Naive thymus-derived CD8-positive, alpha-beta T cell (primary cell): ENCODE measurements around the gene WWC1. TPM values are rescaled to one million over a fixed set of nuclear protein-coding genes. Genes with fewer than 3 reads are reported as not detected.
"Not testable (repeated sequence)": the region's sequence is repeated elsewhere in the genome, so short reads cannot be mapped to it uniquely, and the experiment has no call there.

Source experiments
- ATAC-seq, 2 donors: fragments of 150-1000 bp; cut with Tn5 transposase in 1 of 2; sonication (Bioruptor Pico), chemical (Tn5 transposase) in 1 of 2; 1 replicate in 1 of 2; 2 replicates in 1 of 2; pipeline ENCODE4 v1.10.0; 2021; ENCODE audit warnings: mild to moderate bottlenecking in 2 of 2, moderate library complexity in 2 of 2
- POLR2A ChIA-PET: fragments of 350-600 bp; sonication (Branson Sonifier 250); formaldehyde crosslinking; loops from one replicate; lab custom pipeline; 2021; ENCODE audit warnings: antibody characterized with exemption; lab: Charles Lee
- DNase-seq, 10 donors: peaks; one replicate each; pipeline versions ENCODE4 v3.0.0 to v3.0.0-alpha.2; 2020 to 2022
- H3K27ac Mint-ChIP-seq, 10 donors: one replicate each; pipeline ENCODE4 v1.8.0; 2020 to 2022; ENCODE audit warnings: mild to moderate bottlenecking in 10 of 10, mixed read lengths in 10 of 10, moderate library complexity in 4 of 10, inconsistent platforms in 1 of 10
- H3K27me3 Mint-ChIP-seq, 5 donors: one replicate each; pipeline ENCODE4 v1.8.0; 2021 to 2022; ENCODE audit warnings: mixed read lengths in 5 of 5
- H3K36me3 Mint-ChIP-seq, 3 donors: one replicate each; pipeline ENCODE4 v1.8.0; 2020 to 2022; ENCODE audit warnings: mixed read lengths in 3 of 3, mild to moderate bottlenecking in 2 of 3, inconsistent platforms in 1 of 3
- H3K4me1 Mint-ChIP-seq, 4 donors: one replicate each; pipeline ENCODE4 v1.8.0; 2021 to 2022; ENCODE audit warnings: mixed read lengths in 4 of 4
- H3K4me3 Mint-ChIP-seq, 10 donors: one replicate each; pipeline ENCODE4 v1.8.0; 2020 to 2022; ENCODE audit warnings: mild to moderate bottlenecking in 10 of 10, mixed read lengths in 10 of 10, moderate library complexity in 6 of 10, inconsistent platforms in 1 of 10
- H3K9me3 Mint-ChIP-seq, 9 donors: one replicate each; pipeline ENCODE4 v1.8.0; 2020 to 2022; ENCODE audit warnings: mixed read lengths in 9 of 9, mild to moderate bottlenecking in 3 of 9, inconsistent platforms in 1 of 9, moderate library complexity in 1 of 9
- polyA plus RNA-seq, 3 donors: library from polyadenylated mRNA; unstranded; fragments of 300-500 nt; fragmentation: Illumina TruSeq; gene quantifications; one replicate each; pipeline ENCODE4 v1.2.3, GENCODE V29; 2021
- total RNA-seq, 8 experiments: library from RNA in 2 of 8; stranded (reverse) in 2 of 8; gene quantifications; one replicate each; pipeline ENCODE4 v1.2.3 and lab custom pipeline; 2021 to 2026

The WWC1 gene
- total and polyA plus RNA-seq, 5 experiments from 2014 or later: 0.15 to 0.62 TPM; not detected in 3

- Mint-ChIP-seq H3K36me3 (no peaks in the 10 kb centered on the region), H3K27ac (no peak overlapping the region), H3K4me1 (peaks cover 6 to 14% (median 10%) of the 10 kb centered on the region in 4 donors), H3K27me3 (peaks cover 6 to 35% (median 25%) of the 10 kb centered on the region in 5 donors), H3K4me3 (no peak overlapping the region), H3K9me3 (no peaks in the 10 kb centered on the region)
- ATAC-seq: no peak
- POLR2A ChIA-PET: no interaction called here
- DNase-seq: no peak
Observed at GRCh38 chr5:168269937-168270330, 21.5 kb upstream of the WWC1 start.

GRCh38 chr5:168270476-168270875 is 21.0 kb upstream of the WWC1 start:
- peaks cover 6 to 14% (median 10%) of the 10 kb centered on the region in 4 donors for H3K4me1 Mint-ChIP-seq
- no peak for DNase-seq
- no peak overlapping the region for H3K4me3 Mint-ChIP-seq
- no peak overlapping the region for H3K27ac Mint-ChIP-seq
- no peaks in the 10 kb centered on the region for H3K36me3 Mint-ChIP-seq
- ATAC-seq: no peak
- no peaks in the 10 kb centered on the region for H3K9me3 Mint-ChIP-seq
- H3K27me3 Mint-ChIP-seq: peaks cover 6 to 37% (median 25%) of the 10 kb centered on the region in 5 donors
- POLR2A ChIA-PET: no interaction called here

- no peak for ATAC-seq
- H3K4me1 Mint-ChIP-seq: peaks cover 5 to 14% (median 10%) of the 10 kb centered on the region in 4 donors
- no peak overlapping the region for H3K27ac Mint-ChIP-seq
Observed at GRCh38 chr5:168273056-168273980, 18.1 kb upstream of the WWC1 start.

GRCh38 chr5:168274406-168274805 is 17.0 kb upstream of the WWC1 start:
- ATAC-seq (no peak), DNase-seq (no peak)
- peaks cover 0 to 2% (median 0%) of the 10 kb centered on the region in 9 donors for H3K9me3 Mint-ChIP-seq
- peaks cover 0 to 29% (median 6%) of the 10 kb centered on the region in 5 donors for H3K27me3 Mint-ChIP-seq
- peaks cover 0 to 3% (median 1%) of the 10 kb centered on the region in 4 donors for H3K4me1 Mint-ChIP-seq
- no peak overlapping the region for H3K27ac Mint-ChIP-seq
- H3K36me3 Mint-ChIP-seq: no peaks in the 10 kb centered on the region
- POLR2A ChIA-PET: no interaction called here
- H3K4me3 Mint-ChIP-seq: no peak overlapping the region

More at GRCh38 chr5:168273056-168273980, 18.1 kb upstream of the WWC1 start:
- H3K4me3 Mint-ChIP-seq: no peak overlapping the region
- no peaks in the 10 kb centered on the region for H3K36me3 Mint-ChIP-seq
- POLR2A ChIA-PET: no interaction called here
- DNase-seq: no peak
- peaks cover 6 to 39% (median 10%) of the 10 kb centered on the region in 5 donors for H3K27me3 Mint-ChIP-seq
- no peaks in the 10 kb centered on the region for H3K9me3 Mint-ChIP-seq

GRCh38 chr5:168275940-168276339 is 15.5 kb upstream of the WWC1 start:
- Mint-ChIP-seq H3K27me3 (peaks cover 0 to 26% (median 6%) of the 10 kb centered on the region in 5 donors), H3K36me3 (no peaks in the 10 kb centered on the region), H3K27ac (no peak overlapping the region), H3K9me3 (peaks cover 0 to 2% (median 0%) of the 10 kb centered on the region in 9 donors), H3K4me3 (no peak overlapping the region), H3K4me1 (no peaks in the 10 kb centered on the region)
- ATAC-seq: no peak
- POLR2A ChIA-PET: no interaction called here
- DNase-seq: no peak

- ATAC-seq (no peak), DNase-seq (no peak)
- Mint-ChIP-seq H3K27me3 (peaks cover 9 to 32% (median 13%) of the 10 kb centered on the region in 5 donors), H3K9me3 (peaks cover 7 to 40% (median 23%) of the 10 kb centered on the region in 9 donors), H3K4me3 (no peak overlapping the region), H3K36me3 (peaks cover 0 to 13% (median 2%) of the 10 kb centered on the region in 3 donors), H3K4me1 (no peaks in the 10 kb centered on the region), H3K27ac (no peak overlapping the region)
- POLR2A ChIA-PET: interaction anchor here (1.2 kb wide), 1 partner anchor 11 kb away, joined by 4 read pairs; no protein-coding TSS in a partner anchor
Observed at GRCh38 chr5:168282120-168282519, 9.3 kb upstream of the WWC1 start.

GRCh38 chr5:168284809-168285208 is 6.6 kb upstream of the WWC1 start:
- POLR2A ChIA-PET: no interaction called here
- peaks cover 0 to 1% (median 0%) of the 10 kb centered on the region in 4 donors for H3K4me1 Mint-ChIP-seq

GRCh38 chr5:168285696-168286095 is 5.7 kb upstream of the WWC1 start:
- POLR2A ChIA-PET: no interaction called here
- peaks cover under 1 to 18% (median 8%) of the 10 kb centered on the region in 3 donors for H3K36me3 Mint-ChIP-seq
- H3K9me3 Mint-ChIP-seq: peaks cover 5 to 40% (median 24%) of the 10 kb centered on the region in 9 donors
- peaks cover 0 to 6% (median under 1%) of the 10 kb centered on the region in 4 donors for H3K4me1 Mint-ChIP-seq
- DNase-seq: no peak
- ATAC-seq: no peak
- no peak overlapping the region for H3K27ac Mint-ChIP-seq
- H3K27me3 Mint-ChIP-seq: peaks cover 20 to 67% (median 32%) of the 10 kb centered on the region in 5 donors
- H3K4me3 Mint-ChIP-seq: no peak overlapping the region

More at GRCh38 chr5:168284809-168285208, 6.6 kb upstream of the WWC1 start:
- H3K4me3 Mint-ChIP-seq: no peak overlapping the region
- DNase-seq: no peak
- H3K27ac Mint-ChIP-seq: no peak overlapping the region
- H3K9me3 Mint-ChIP-seq: peaks cover 5 to 40% (median 26%) of the 10 kb centered on the region in 9 donors
- ATAC-seq: no peak
- peaks cover 0 to 15% (median 6%) of the 10 kb centered on the region in 3 donors for H3K36me3 Mint-ChIP-seq
- H3K27me3 Mint-ChIP-seq: peaks cover 16 to 58% (median 30%) of the 10 kb centered on the region in 5 donors

- POLR2A ChIA-PET: no interaction called here
- Mint-ChIP-seq H3K4me1 (peaks cover 0 to 11% (median 3%) of the 10 kb centered on the region in 4 donors), H3K27ac (no peak overlapping the region), H3K27me3 (peaks cover 25 to 72% (median 36%) of the 10 kb centered on the region in 5 donors), H3K36me3 (peaks cover 2 to 18% (median 8%) of the 10 kb centered on the region in 3 donors), H3K4me3 (no peak overlapping the region), H3K9me3 (peaks cover 5 to 40% (median 24%) of the 10 kb centered on the region in 9 donors)
- ATAC-seq (no peak), DNase-seq (no peak)
Observed at GRCh38 chr5:168286386-168286785, 5.1 kb upstream of the WWC1 start.

GRCh38 chr5:168286863-168287262 is 4.6 kb upstream of the WWC1 start:
- DNase-seq, H3K27ac Mint-ChIP-seq, POLR2A ChIA-PET, ATAC-seq, H3K4me3 Mint-ChIP-seq: not testable (repeated sequence)
- Mint-ChIP-seq H3K4me1 (peaks cover 0 to 11% (median 3%) of the 10 kb centered on the region in 4 donors), H3K36me3 (peaks cover 2 to 18% (median 8%) of the 10 kb centered on the region in 3 donors), H3K27me3 (peaks cover 25 to 68% (median 36%) of the 10 kb centered on the region in 5 donors), H3K9me3 (peaks cover 5 to 37% (median 24%) of the 10 kb centered on the region in 9 donors)

GRCh38 chr5:168287362-168287761 is 4.1 kb upstream of the WWC1 start:
- Mint-ChIP-seq H3K4me1 (peaks cover 0 to 11% (median 3%) of the 10 kb centered on the region in 4 donors), H3K4me3 (no peak overlapping the region), H3K27me3 (peaks cover 23 to 63% (median 36%) of the 10 kb centered on the region in 5 donors), H3K9me3 (peaks cover 5 to 36% (median 19%) of the 10 kb centered on the region in 9 donors), H3K36me3 (peaks cover 2 to 18% (median 8%) of the 10 kb centered on the region in 3 donors), H3K27ac (no peak overlapping the region)
- POLR2A ChIA-PET: no interaction called here
- no peak for DNase-seq
- no peak for ATAC-seq

GRCh38 chr5:168288349-168289245 is 2.8 kb upstream of the WWC1 start:
- ATAC-seq: no peak
- Mint-ChIP-seq H3K9me3 (peaks cover 5 to 34% (median 13%) of the 10 kb centered on the region in 9 donors), H3K27ac (peak overlapping the region in 1 of 10 donors; percentile 54), H3K4me3 (no peak overlapping the region), H3K27me3 (peaks cover 29 to 66% (median 44%) of the 10 kb centered on the region in 5 donors), H3K36me3 (peaks cover 2 to 18% (median 8%) of the 10 kb centered on the region in 3 donors), H3K4me1 (peaks cover 0 to 16% (median 4%) of the 10 kb centered on the region in 4 donors)
- DNase-seq: no peak
- POLR2A ChIA-PET: no interaction called here
